DOHH2 (cell line): ENCODE results near the gene KCNE3.

Source experiments
- H3F3A ChIP-seq: fragments of 200-600 bp; sonication (generic), shearing (Covaris generic); 2 replicates; pipeline ENCODE4 v1.6.0; 2016; ENCODE audit warnings: antibody characterized with exemption, mild to moderate bottlenecking; ENCODE audit not compliant: control insufficient read depth, insufficient read depth
- H3K27ac ChIP-seq: fragments of 200-600 bp; sonication (generic); 2 replicates; pipeline ENCODE4 v1.5.1; 2014; ENCODE audit warnings: low read depth, mild to moderate bottlenecking, low read length, moderate library complexity
- H3K27me3 ChIP-seq: fragments of 200-600 bp; sonication (generic); 2 replicates; pipeline ENCODE4 v1.6.1; 2014; ENCODE audit warnings: mild to moderate bottlenecking, low read length, mixed read lengths; ENCODE audit not compliant: control insufficient read depth
- H3K36me3 ChIP-seq: fragments of 200-600 bp; sonication (generic); 2 replicates; pipeline ENCODE4 v1.6.1; 2014; ENCODE audit warnings: mild to moderate bottlenecking, low read length, moderate library complexity, mixed read lengths; ENCODE audit not compliant: control insufficient read depth
- H3K4me1 ChIP-seq: fragments of 200-600 bp; sonication (generic); 2 replicates; pipeline ENCODE4 v1.6.1; 2014; ENCODE audit warnings: mild to moderate bottlenecking, low read length, mixed read lengths; ENCODE audit not compliant: control insufficient read depth
- H3K4me2 ChIP-seq: fragments of 200-600 bp; sonication (generic); 2 replicates; pipeline ENCODE4 v1.6.0; 2014; ENCODE audit warnings: mild to moderate bottlenecking, low read length, moderate library complexity
- H3K4me3 ChIP-seq: fragments of 200-600 bp; sonication (generic); 2 replicates; pipeline ENCODE4 v1.5.1; 2014; ENCODE audit warnings: mild to moderate bottlenecking, low read length, mixed read lengths
- H3K79me2 ChIP-seq: fragments of 200-600 bp; sonication (generic); 2 replicates; pipeline ENCODE4 v1.6.1; 2014; ENCODE audit warnings: mild to moderate bottlenecking, low read length, mixed read lengths; ENCODE audit not compliant: control insufficient read depth
- H3K9me2 ChIP-seq: fragments of 200-600 bp; sonication (generic); replicated peaks from 2 replicates; pipeline ENCODE4 v1.6.1; 2014; ENCODE audit warnings: mild to moderate bottlenecking, low read length, mixed read lengths; ENCODE audit not compliant: control insufficient read depth
- H3K9me3 ChIP-seq: fragments of 200-600 bp; sonication (generic); 2 replicates; pipeline ENCODE4 v1.6.1; 2014; ENCODE audit warnings: antibody characterized with exemption, low read length, mixed read lengths; ENCODE audit not compliant: control insufficient read depth, insufficient read depth
- H4K20me1 ChIP-seq: fragments of 200-600 bp; sonication (generic); 2 replicates; pipeline ENCODE4 v1.6.0; 2014; ENCODE audit warnings: low read depth, mild to moderate bottlenecking, antibody characterized with exemption, low read length, moderate library complexity; ENCODE audit not compliant: control insufficient read depth, insufficient read depth
- CTCF ChIP-seq: fragments of 200-600 bp; sonication (generic); IDR thresholded peaks from one replicate; pipeline ENCODE4 v1.5.1; 2014; ENCODE audit warnings: antibody characterized with exemption, mild to moderate bottlenecking, low read depth, low read length; ENCODE audit not compliant: poor library complexity, severe bottlenecking
- EZH2phosphoT487 ChIP-seq: fragments of 200-600 bp; sonication (generic); IDR thresholded peaks from 2 replicates; pipeline ENCODE4 v1.6.1; 2017; ENCODE audit warnings: borderline replicate concordance, mild to moderate bottlenecking, antibody characterized with exemption, low read length, moderate library complexity, mixed read lengths

KCNE3 gene

GRCh38 chr11:74466916-74467885, at the start of gene KCNE3:
KCNE3 (minus strand) TSS chr11:74467549; CDS start chr11:74457563, 9,986 bp downstream.
- Histone ChIP-seq H3K9me2 (no peaks in the 10 kb centered on the region), H3K9me3 (no peaks in the 10 kb centered on the region), H3K27ac (no peak within 1 kb of the TSS), H3K4me3 (no peak within 1 kb of the TSS), H3K79me2 (no peaks in the 10 kb centered on the region), H3K4me1 (no peaks in the 10 kb centered on the region), H4K20me1 (no peaks in the 10 kb centered on the region), H3K4me2 (no peak within 1 kb of the TSS), H3K36me3 (no peaks in the 10 kb centered on the region), H3F3A (no peaks in the 10 kb centered on the region), H3K27me3 (peaks cover 15% of the 10 kb centered on the region; the same call in 1 of the 2 replicates)
- no peak for TF ChIP-seq CTCF
- no peak for TF ChIP-seq EZH2phosphoT487

GRCh38 chr11:74507582-74507981, 40.2 kb upstream of the KCNE3 start:
- Histone ChIP-seq H3K9me2 (no peaks in the 10 kb centered on the region), H3K4me1 (no peaks in the 10 kb centered on the region)

GRCh38 chr11:74506823-74507222, 39.5 kb upstream of the KCNE3 start:
- no peaks in the 10 kb centered on the region for H3K9me2 ChIP-seq
- peaks cover 5% of the 10 kb centered on the region; the same call in 1 of the 2 replicates for H3K9me3 ChIP-seq
- H3K27me3 ChIP-seq: no peaks in the 10 kb centered on the region
- H3K27ac ChIP-seq: no peak overlapping the region
- H3K4me1 ChIP-seq: no peaks in the 10 kb centered on the region
- no peaks in the 10 kb centered on the region for H4K20me1 ChIP-seq
- no peak overlapping the region for H3K4me2 ChIP-seq
- no peaks in the 10 kb centered on the region for H3K79me2 ChIP-seq
- TF ChIP-seq EZH2phosphoT487 (no peak), CTCF (no peak)
- no peak overlapping the region for H3K4me3 ChIP-seq
- H3K36me3 ChIP-seq: no peaks in the 10 kb centered on the region
- H3F3A ChIP-seq: no peaks in the 10 kb centered on the region

More at GRCh38 chr11:74507582-74507981, 40.2 kb upstream of the KCNE3 start:
- H4K20me1 ChIP-seq: no peaks in the 10 kb centered on the region
- TF ChIP-seq EZH2phosphoT487 (no peak), CTCF (no peak)
- H3K79me2 ChIP-seq: no peaks in the 10 kb centered on the region
- H3K4me2 ChIP-seq: no peak overlapping the region
- H3F3A ChIP-seq: no peaks in the 10 kb centered on the region
- H3K27ac ChIP-seq: no peak overlapping the region
- H3K36me3 ChIP-seq: no peaks in the 10 kb centered on the region
- H3K27me3 ChIP-seq: no peaks in the 10 kb centered on the region
- H3K4me3 ChIP-seq: no peak overlapping the region
- H3K9me3 ChIP-seq: peaks cover 2% of the 10 kb centered on the region; the same call in 1 of the 2 replicates
